SK-N-SH treated with all-trans-retinoic acid at 6 μM for 48 hours (cell line): Measurements from ENCODE around the gene CYP4F22.

ENCODE experiments used
- ATAC-seq: fragments of 200-7000 bp; cut with Tn5 transposase; 3 replicates; pipeline ENCODE4 v1.9.1; 2020; ENCODE audit warnings: mild to moderate bottlenecking, moderate library complexity
- ARNTL ChIP-seq: fragments of 450-650 bp; formaldehyde crosslinking; IDR thresholded peaks from 2 replicates; pipeline ENCODE4 v1.5.0; 2020; ENCODE audit warnings: low read depth, mild to moderate bottlenecking, moderate library complexity, borderline replicate concordance
- CREB5 ChIP-seq: fragments of 250-450 bp; sonication (Bioruptor Pico); IDR thresholded peaks from 2 replicates; pipeline ENCODE4 v1.5.1; 2020; ENCODE audit warnings: low read depth, mild to moderate bottlenecking, moderate library complexity
- CSDC2 ChIP-seq: fragments of 250-450 bp; sonication (Bioruptor Pico); IDR thresholded peaks from 2 replicates; pipeline ENCODE4 v1.5.0; 2020; ENCODE audit warnings: mild to moderate bottlenecking, moderate library complexity
- ESRRG ChIP-seq: fragments of 250-450 bp; sonication (Bioruptor Pico); IDR thresholded peaks from 2 replicates; pipeline ENCODE4 v1.6.1; 2021; ENCODE audit warnings: mild to moderate bottlenecking
- GLIS3 ChIP-seq: fragments of 250-450 bp; sonication (Bioruptor Pico); IDR thresholded peaks from 2 replicates; pipeline ENCODE4 v1.5.0; 2020; ENCODE audit warnings: mild to moderate bottlenecking, moderate library complexity
- OSR1 ChIP-seq: fragments of 250-450 bp; sonication (Bioruptor Pico); IDR thresholded peaks from 2 replicates; pipeline ENCODE4 v1.8.0; 2022; ENCODE audit warnings: moderate library complexity, mild to moderate bottlenecking, inconsistent platforms
- PATZ1 ChIP-seq: fragments of 250-450 bp; sonication (Bioruptor Pico); IDR thresholded peaks from 2 replicates; pipeline ENCODE4 v1.8.0; 2020; ENCODE audit warnings: mild to moderate bottlenecking, moderate library complexity, borderline replicate concordance
- POU6F1 ChIP-seq: fragments of 250-450 bp; sonication (Bioruptor Pico); IDR thresholded peaks from 2 replicates; pipeline ENCODE4 v1.8.0; 2021; ENCODE audit warnings: low read depth, mild to moderate bottlenecking, moderate library complexity, borderline replicate concordance
- PPARA ChIP-seq: fragments of 250-450 bp; sonication (Bioruptor Pico); IDR thresholded peaks from 2 replicates; pipeline ENCODE4 v1.5.0; 2020; ENCODE audit warnings: mild to moderate bottlenecking, borderline replicate concordance
- RARB ChIP-seq: fragments of 250-450 bp; sonication (Bioruptor Pico); IDR thresholded peaks from 2 replicates; pipeline ENCODE4 v1.8.0; 2021; ENCODE audit warnings: mild to moderate bottlenecking, moderate library complexity
- TCF4 ChIP-seq: fragments of 250-450 bp; sonication (Bioruptor Pico); IDR thresholded peaks from 2 replicates; pipeline ENCODE4 v1.8.0; 2021; ENCODE audit warnings: mild to moderate bottlenecking, moderate library complexity, borderline replicate concordance
- TOX ChIP-seq: fragments of 250-450 bp; sonication (Bioruptor Pico); IDR thresholded peaks from 2 replicates; pipeline ENCODE4 v1.8.0; 2021; ENCODE audit warnings: mild to moderate bottlenecking, moderate library complexity, borderline replicate concordance
- TSHZ2 ChIP-seq: fragments of 250-450 bp; sonication (Bioruptor Pico); IDR thresholded peaks from 2 replicates; pipeline ENCODE4 v1.5.0; 2020; ENCODE audit warnings: mild to moderate bottlenecking, moderate library complexity
- ZC3H10 ChIP-seq: fragments of 250-450 bp; sonication (Bioruptor Pico); IDR thresholded peaks from 2 replicates; pipeline ENCODE4 v1.5.1; 2021; ENCODE audit warnings: mild to moderate bottlenecking, moderate library complexity
- ZFP3 ChIP-seq: fragments of 250-450 bp; sonication (Bioruptor Pico); IDR thresholded peaks from 2 replicates; pipeline ENCODE4 v1.5.0; 2020; ENCODE audit warnings: mild to moderate bottlenecking, moderate library complexity
- ZFP30 ChIP-seq: fragments of 450-650 bp; formaldehyde crosslinking; IDR thresholded peaks from 2 replicates; pipeline ENCODE4 v1.5.0; 2022; ENCODE audit warnings: mild to moderate bottlenecking, moderate library complexity
- ZNF565 ChIP-seq: fragments of 450-650 bp; formaldehyde crosslinking; conservative IDR thresholded peaks from 2 replicates; pipeline ENCODE4 v1.5.0; 2020; ENCODE audit warnings: low read depth, mild to moderate bottlenecking, moderate library complexity
- ZNF70 ChIP-seq: fragments of 450-650 bp; formaldehyde crosslinking; IDR thresholded peaks from 2 replicates; pipeline ENCODE4 v1.5.0; 2020; ENCODE audit warnings: mild to moderate bottlenecking, moderate library complexity
- ZNF8 ChIP-seq: fragments of 450-650 bp; formaldehyde crosslinking; IDR thresholded peaks from 2 replicates; pipeline ENCODE4 v1.5.0; 2020; ENCODE audit warnings: mild to moderate bottlenecking, moderate library complexity

CYP4F22 gene

DNA sequence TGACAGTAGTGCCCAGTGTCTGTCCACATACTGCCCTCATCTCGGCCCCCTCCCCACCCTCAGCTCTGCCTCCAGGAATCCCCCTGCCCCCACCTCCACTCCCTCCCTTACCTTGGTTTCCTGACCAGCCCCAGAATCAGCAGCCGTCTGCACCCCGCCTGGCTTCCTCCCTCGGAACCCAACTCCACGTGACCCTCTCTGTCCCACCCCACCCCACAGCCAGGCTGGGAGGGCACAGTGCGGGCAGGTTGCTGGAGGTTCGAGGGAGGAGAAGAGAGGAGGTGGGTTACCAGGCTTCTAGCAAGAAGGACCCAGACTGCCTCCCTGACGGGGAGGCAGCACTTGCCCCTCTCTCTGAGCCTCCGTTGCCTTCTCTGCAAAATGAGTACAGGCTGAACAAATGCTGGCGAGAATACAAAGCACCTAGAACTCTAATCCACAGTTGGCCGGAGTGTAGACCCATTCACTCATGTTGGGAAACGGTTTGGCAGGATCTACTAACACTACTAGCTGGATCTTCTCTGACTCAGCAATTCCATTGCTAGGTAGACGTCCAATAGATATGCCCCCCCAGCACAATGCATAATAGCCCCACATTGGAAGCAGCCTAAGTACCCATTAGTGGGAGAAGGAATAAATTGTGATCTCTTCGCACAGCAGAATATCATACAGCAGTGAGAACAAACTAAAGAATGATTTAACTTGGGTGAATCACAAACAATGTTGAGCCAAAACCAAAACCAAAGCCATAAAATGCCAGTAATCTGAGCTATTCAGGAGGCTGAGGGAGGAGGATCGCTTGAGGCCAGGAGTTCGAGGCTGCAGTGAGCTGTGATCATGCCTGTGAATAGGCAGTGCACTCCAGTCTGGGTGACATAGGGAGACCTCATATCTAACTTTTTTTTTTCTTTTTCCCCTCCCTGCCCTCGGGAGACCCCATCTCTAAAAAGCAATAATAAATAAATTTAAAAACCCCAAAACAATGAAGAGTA, 43.6 kb upstream of the CYP4F22 start, which contains the start of gene RASAL3:
RASAL3 (minus strand) TSS at position 151 of the 992 bp plus-strand sequence. CDS start 186 bp downstream, outside the sequence.
- no peak for TF ChIP-seq ZNF565 (CRISPR knock-in tag)
- TF ChIP-seq PPARA (CRISPR knock-in tag) = no peak
- no peak for TF ChIP-seq CSDC2 (CRISPR knock-in tag)
- TF ChIP-seq, all 23 proteins: peak for 0
- no peak for ATAC-seq

- TF ChIP-seq RARB (no peak), GLIS3 (no peak)
- peak; percentile 13; the same call in 1 of the 3 replicates for ATAC-seq
Measured at GRCh38 chr19:15466851-15467733, 41.2 kb upstream of the CYP4F22 start.

DNA sequence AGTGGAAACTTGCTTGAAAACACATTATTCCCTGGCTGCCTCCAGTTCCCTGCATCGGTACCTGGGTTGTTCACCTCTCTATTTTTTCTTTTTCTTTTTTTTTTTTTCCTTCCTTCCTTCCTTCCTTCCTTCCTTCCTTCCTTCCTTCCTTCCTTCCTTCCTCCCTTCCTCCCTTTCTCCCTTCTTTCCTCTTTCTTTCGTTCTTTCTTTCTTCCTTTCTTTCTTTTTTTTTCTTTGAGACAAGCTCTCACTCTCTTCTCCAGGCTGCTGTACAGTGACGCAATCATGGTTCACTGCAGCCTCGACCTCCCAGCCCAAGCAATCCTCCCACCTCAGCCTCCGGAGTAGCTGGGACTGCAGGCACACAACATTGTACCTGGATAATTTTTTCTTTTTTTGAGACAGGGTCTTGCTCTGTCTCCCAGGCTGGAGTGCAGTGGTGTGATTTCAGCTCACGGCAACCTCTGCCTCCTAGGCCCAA, 40.6 kb upstream of the CYP4F22 start:
- no peak for TF ChIP-seq RARB
- no peak for TF ChIP-seq TCF4 (CRISPR knock-in tag)
- no peak for TF ChIP-seq TOX (CRISPR knock-in tag)
- no peak for TF ChIP-seq ZFP30 (CRISPR knock-in tag)
- no peak for TF ChIP-seq ZNF70 (CRISPR knock-in tag)
- TF ChIP-seq CREB5 (CRISPR knock-in tag) = no peak
- no peak for TF ChIP-seq OSR1 (CRISPR knock-in tag)
- TF ChIP-seq ESRRG = no peak
- no peak for TF ChIP-seq ZC3H10 (CRISPR knock-in tag)
- no peak for TF ChIP-seq POU6F1
- TF ChIP-seq ZNF8 (CRISPR knock-in tag) = no peak
- no peak for TF ChIP-seq GLIS3
- TF ChIP-seq CSDC2 (CRISPR knock-in tag) = no peak
- TF ChIP-seq ARNTL (CRISPR knock-in tag) = no peak
- no peak for TF ChIP-seq PATZ1 (CRISPR knock-in tag)
- TF ChIP-seq TSHZ2 (CRISPR knock-in tag) = no peak
- TF ChIP-seq PPARA (CRISPR knock-in tag) = no peak
- TF ChIP-seq ZFP3 (CRISPR knock-in tag) = no peak
- TF ChIP-seq ZNF565 (CRISPR knock-in tag) = no peak
- ATAC-seq = no peak
